ENCODE results near the gene N4BP2L2. TPM values are rescaled to one million over a fixed set of nuclear protein-coding genes. Genes with fewer than 3 reads are reported as not detected.
A peak's percentile ranks its signal among the peaks of the same experiment; 100 is the strongest.

N4BP2L2 gene
- total and polyA plus RNA-seq, 2 of the 13 experiments (the other 11 are each of a cell fraction or from before 2014, with no cell fraction given) = 58.9 to 81.2 TPM

- no peak for TF ChIP-seq FUBP1 (CRISPR knock-in tag; IDR thresholded peaks at IDR 0.05; ENCODE audit: borderline replicate concordance)
- peak; percentile 9; the same call in 1 of the 2 replicates for TF ChIP-seq HNF1A (IDR thresholded peaks at IDR 0.05; ENCODE audit: low read depth)
- no peak for TF ChIP-seq HNF1A (CRISPR knock-in tag; IDR thresholded peaks at IDR 0.05; ENCODE audit: borderline replicate concordance)
- no peak for TF ChIP-seq ZNF652 (CRISPR knock-in tag; IDR thresholded peaks at IDR 0.05; ENCODE audit: borderline replicate concordance, low read depth)
Observed at GRCh38 chr13:32428581-32429432, 109.8 kb downstream of the N4BP2L2 start (continued).
